B cell (primary cell): ENCODE results near the gene XPC. TPM values are rescaled to one million over a fixed set of nuclear protein-coding genes. Genes with fewer than 3 reads are reported as not detected.
A peak's percentile ranks its signal among the peaks of the same experiment; 100 is the strongest.

ENCODE experiments used
- ATAC-seq: fragments of 200-7000 bp; cut with Tn5 transposase; one replicate; pipeline ENCODE4 v1.10.0; 2021; ENCODE audit warnings: low read depth, mild to moderate bottlenecking, moderate number of reproducible peaks, moderate library complexity
- CTCF ChIA-PET: fragments of 350-600 bp; sonication (Branson Sonifier 250); formaldehyde crosslinking; loops from one replicate; lab custom pipeline; 2021; ENCODE audit warnings: antibody characterized with exemption, inconsistent platforms; lab: Charles Lee
- POLR2A ChIA-PET: fragments of 350-600 bp; sonication (Branson Sonifier 250); formaldehyde crosslinking; loops from one replicate; lab custom pipeline; 2021; ENCODE audit warnings: antibody characterized with exemption; lab: Charles Lee
- DNase-seq: peaks from one replicate; pipeline ENCODE4 v3.0.0; 2013
- H2AFZ ChIP-seq: 2 replicates; pipeline ENCODE4 v1.6.1; 2012; ENCODE audit warnings: mild to moderate bottlenecking, low read depth, low read length; ENCODE audit not compliant: insufficient read depth, poor library complexity, severe bottlenecking
- H3K27ac ChIP-seq, 2 donors: 1 replicate in 1 of 2; 2 replicates in 1 of 2; pipeline ENCODE4 v1.5.1; 2012 to 2013; ENCODE audit warnings: low read length in 2 of 2, mild to moderate bottlenecking in 2 of 2, moderate library complexity in 1 of 2
- H3K27me3 ChIP-seq, 4 experiments: fragments of 200-600 bp in 1 of 4; sonication (generic) in 1 of 4; replicated peaks in 1 of 4; 1 replicate in 2 of 4; 2 replicates in 2 of 4; pipeline versions ENCODE4 v1.6.1 to v1.7.0; 2013 to 2016; ENCODE audit warnings: low read length in 3 of 4, mild to moderate bottlenecking in 2 of 4, mixed read lengths in 1 of 4, moderate library complexity in 1 of 4; ENCODE audit not compliant: insufficient read depth in 4 of 4, control insufficient read depth in 3 of 4; ENCODE audit errors: control extremely low read depth in 1 of 4
- H3K36me3 ChIP-seq, 2 experiments: replicated peaks in 1 of 2; 1 replicate in 1 of 2; 2 replicates in 1 of 2; pipeline versions ENCODE4 v1.6.1 to v1.7.1; 2013; ENCODE audit warnings: low read length in 1 of 2; ENCODE audit not compliant: insufficient read depth in 2 of 2, control insufficient read depth in 1 of 2; ENCODE audit errors: control extremely low read depth in 1 of 2, extremely low read depth in 1 of 2
- H3K4me1 ChIP-seq, 2 donors: fragments of 200-600 bp in 1 of 2; sonication (generic) in 1 of 2; 1 replicate in 1 of 2; 2 replicates in 1 of 2; pipeline versions ENCODE4 v1.5.1 to v1.6.1; 2013 to 2017; ENCODE audit warnings: low read length in 2 of 2; ENCODE audit not compliant: control insufficient read depth in 2 of 2, insufficient read depth in 2 of 2
- H3K4me2 ChIP-seq: replicated peaks from 2 replicates; pipeline ENCODE3; 2012; ENCODE audit warnings: mild to moderate bottlenecking, low read depth, low read length; ENCODE audit not compliant: poor library complexity, severe bottlenecking
- H3K4me3 ChIP-seq, 5 experiments: fragments of 200-600 bp in 1 of 5; sonication (generic) in 1 of 5; 1 replicate in 3 of 5; 2 replicates in 2 of 5; pipeline versions ENCODE4 v1.5.1 to v1.7.0; 2011 to 2016; ENCODE audit warnings: low read length in 4 of 5, mild to moderate bottlenecking in 4 of 5, low read depth in 2 of 5, control low read depth in 1 of 5, moderate library complexity in 1 of 5; ENCODE audit not compliant: insufficient read depth in 1 of 5; ENCODE audit errors: control extremely low read depth in 1 of 5, extremely low read depth in 1 of 5
- H3K79me2 ChIP-seq: fragments of 200-600 bp; sonication (generic); one replicate; pipeline ENCODE4 v1.6.0; 2016; ENCODE audit warnings: low read length; ENCODE audit not compliant: control insufficient read depth, insufficient read depth
- H3K9ac ChIP-seq: fragments of 200-600 bp; sonication (generic); 2 replicates; pipeline ENCODE4 v1.6.1; 2017; ENCODE audit warnings: mild to moderate bottlenecking, low read length, moderate library complexity
- H3K9me3 ChIP-seq, 3 donors: one replicate each; pipeline versions ENCODE4 v1.6.1 to v1.7.1; 2013; ENCODE audit warnings: low read length in 2 of 3; ENCODE audit not compliant: control insufficient read depth in 2 of 3, insufficient read depth in 1 of 3; ENCODE audit errors: control extremely low read depth in 1 of 3
- H4K20me1 ChIP-seq: 2 replicates; pipeline ENCODE4 v1.6.0; 2012; ENCODE audit warnings: mild to moderate bottlenecking, low read length; ENCODE audit not compliant: insufficient read depth, control insufficient read depth, poor library complexity, severe bottlenecking
- H3K27ac Mint-ChIP-seq: one replicate; pipeline ENCODE4 v1.8.0; 2021; ENCODE audit warnings: mixed read lengths
- H3K27me3 Mint-ChIP-seq: one replicate; pipeline ENCODE4 v1.8.0; 2021; ENCODE audit warnings: mixed read lengths
- H3K4me1 Mint-ChIP-seq: one replicate; pipeline ENCODE4 v1.8.0; 2021; ENCODE audit warnings: mixed read lengths
- H3K4me3 Mint-ChIP-seq: one replicate; pipeline ENCODE4 v1.8.0; 2021; ENCODE audit warnings: mixed read lengths
- H3K9me3 Mint-ChIP-seq: one replicate; pipeline ENCODE4 v1.8.0; 2022; ENCODE audit warnings: mixed read lengths; ENCODE audit not compliant: insufficient read depth
- EZH2 ChIP-seq: IDR thresholded peaks from 2 replicates; pipeline ENCODE4 v1.6.1; 2012; ENCODE audit warnings: borderline replicate concordance, low read depth, mild to moderate bottlenecking, moderate library complexity, low read length; ENCODE audit not compliant: insufficient read depth, poor library complexity, severe bottlenecking
- WGBS: methylation state at CpG from one replicate; pipeline ENCODE4 v1.1.5; 2013; ENCODE audit warnings: missing lambda C conversion rate; ENCODE audit not compliant: insufficient coverage; 5-methylcytosine and 5-hydroxymethylcytosine counted together
- intact Hi-C: fragments of 100-400 bp; cut with micrococcal nuclease; formaldehyde crosslinking; loops from one replicate; pipeline ENCODE4 v1.10.0; 2022
- polyA plus RNA-seq: library from polyadenylated mRNA; depleted of rRNA; stranded (reverse); fragments of >200 nt; gene quantifications from 2 replicates; pipeline ENCODE4 v1.2.3, GENCODE V29; 2012
- total RNA-seq, 2 donors: library from RNA; stranded (reverse); fragments of 120-200 nt in 1 of 2; gene quantifications; 1 replicate in 1 of 2; 2 replicates in 1 of 2; pipeline versions ENCODE4 v1.2.3 to v1.2.4, GENCODE V29; 2013 to 2022
- TF ChIP-seq, protein P1 (sequence below): fragments of 200-600 bp; IDR thresholded peaks from one replicate; pipeline ENCODE4 v1.8.0; 2022; ENCODE audit warnings: antibody characterized with exemption, mild to moderate bottlenecking

XPC gene
- total and polyA plus RNA-seq, 2 donors (not counting 1 experiment from before 2014, with no cell fraction given): 22.5 to 67.6 TPM

DNA sequence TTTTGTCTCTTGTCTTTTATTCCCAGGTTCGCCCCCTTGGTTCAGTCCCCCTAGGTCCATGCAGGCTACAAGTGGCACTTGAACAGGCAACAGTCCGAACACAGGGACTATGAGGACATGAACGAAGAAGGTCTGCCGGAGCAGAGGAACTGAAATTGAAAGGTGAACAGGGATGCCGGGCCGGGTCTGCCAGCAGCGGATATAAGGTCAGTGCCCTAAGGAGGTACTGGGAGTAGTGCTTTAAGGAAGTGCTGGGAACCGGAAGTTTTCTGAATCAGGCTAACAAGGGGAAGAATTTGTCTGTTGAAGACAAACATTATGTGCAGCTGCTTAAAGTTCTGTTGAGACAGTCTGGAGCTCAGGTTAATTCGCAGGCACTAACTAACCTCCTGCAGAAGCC is 47.0 kb upstream of the XPC start:
- H3K27ac ChIP-seq: no peak overlapping the region
- no peaks in the 10 kb centered on the region for H4K20me1 ChIP-seq
- Mint-ChIP-seq H3K4me3 (peak overlapping the region; percentile 8), H3K27me3 (peaks cover 19% of the 10 kb centered on the region), H3K4me1 (peaks cover 18% of the 10 kb centered on the region), H3K27ac (no peak overlapping the region), H3K9me3 (peaks cover 6% of the 10 kb centered on the region)
- ChIA-PET CTCF (no interaction called here), POLR2A (no interaction called here)
- peaks cover 0 to 10% of the 10 kb centered on the region in 2 donors for H3K4me1 ChIP-seq
- H3K9ac ChIP-seq: no peak overlapping the region
- TF ChIP-seq EZH2: no peak
- TF ChIP-seq, protein P1, sequence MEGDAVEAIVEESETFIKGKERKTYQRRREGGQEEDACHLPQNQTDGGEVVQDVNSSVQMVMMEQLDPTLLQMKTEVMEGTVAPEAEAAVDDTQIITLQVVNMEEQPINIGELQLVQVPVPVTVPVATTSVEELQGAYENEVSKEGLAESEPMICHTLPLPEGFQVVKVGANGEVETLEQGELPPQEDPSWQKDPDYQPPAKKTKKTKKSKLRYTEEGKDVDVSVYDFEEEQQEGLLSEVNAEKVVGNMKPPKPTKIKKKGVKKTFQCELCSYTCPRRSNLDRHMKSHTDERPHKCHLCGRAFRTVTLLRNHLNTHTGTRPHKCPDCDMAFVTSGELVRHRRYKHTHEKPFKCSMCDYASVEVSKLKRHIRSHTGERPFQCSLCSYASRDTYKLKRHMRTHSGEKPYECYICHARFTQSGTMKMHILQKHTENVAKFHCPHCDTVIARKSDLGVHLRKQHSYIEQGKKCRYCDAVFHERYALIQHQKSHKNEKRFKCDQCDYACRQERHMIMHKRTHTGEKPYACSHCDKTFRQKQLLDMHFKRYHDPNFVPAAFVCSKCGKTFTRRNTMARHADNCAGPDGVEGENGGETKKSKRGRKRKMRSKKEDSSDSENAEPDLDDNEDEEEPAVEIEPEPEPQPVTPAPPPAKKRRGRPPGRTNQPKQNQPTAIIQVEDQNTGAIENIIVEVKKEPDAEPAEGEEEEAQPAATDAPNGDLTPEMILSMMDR: no peak
- no peak overlapping the region for H3K4me3 ChIP-seq
- H3K79me2 ChIP-seq: no peaks in the 10 kb centered on the region
- WGBS: 60% methylated on average over 9 of the region's 9 CpGs
- H2AFZ ChIP-seq: peak overlapping the region; percentile 32
- intact Hi-C loops: no loop called here
- peaks cover 0 to 8% (median 0%) of the 10 kb centered on the region in 4 experiments for H3K27me3 ChIP-seq
- ATAC-seq (no peak), DNase-seq (no peak)
- no peaks in the 10 kb centered on the region for H3K36me3 ChIP-seq
- peaks cover 0 to 6% (median 2%) of the 10 kb centered on the region in 3 donors for H3K9me3 ChIP-seq
- H3K4me2 ChIP-seq: peak overlapping the region; percentile 28

DNA sequence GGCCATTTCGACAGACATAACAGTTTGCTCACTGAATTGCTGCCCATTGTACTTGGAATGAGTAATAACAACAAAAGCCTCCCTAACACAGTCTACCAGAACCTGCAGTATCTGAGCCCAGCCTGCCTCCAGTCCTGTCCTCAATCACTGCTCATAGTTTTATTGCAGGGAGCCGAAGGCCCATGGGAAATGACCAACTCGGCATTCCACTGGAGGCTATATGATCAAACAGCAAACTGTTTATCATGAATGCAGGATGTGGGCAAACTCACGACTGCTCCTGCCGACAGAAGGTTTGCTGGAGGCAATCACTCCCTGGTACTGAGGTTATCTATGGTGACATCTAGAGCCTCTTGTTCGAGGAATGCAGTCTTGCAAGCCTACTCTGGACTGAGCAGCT is 46.5 kb upstream of the XPC start:
- H3K27me3 Mint-ChIP-seq: peaks cover 14% of the 10 kb centered on the region
- H3K27me3 ChIP-seq: peaks cover 0 to 8% (median 0%) of the 10 kb centered on the region in 4 experiments
- H3K4me1 ChIP-seq: peaks cover 0 to 10% of the 10 kb centered on the region in 2 donors
- ATAC-seq (no peak), DNase-seq (no peak)
- no peak for TF ChIP-seq EZH2
- TF ChIP-seq, protein P1: no peak
- no peak overlapping the region for H3K4me3 ChIP-seq
- H3K27ac Mint-ChIP-seq: no peak overlapping the region
- ChIA-PET CTCF (interaction anchor here (1.3 kb wide), 1 partner anchor 21 kb away, joined by 5 read pairs; no protein-coding TSS in a partner anchor), POLR2A (no interaction called here)
- H3K9me3 Mint-ChIP-seq: peaks cover 6% of the 10 kb centered on the region
- no peak overlapping the region for H3K4me2 ChIP-seq
- peaks cover 0 to 6% (median 3%) of the 10 kb centered on the region in 3 donors for H3K9me3 ChIP-seq
- no peaks in the 10 kb centered on the region for H3K79me2 ChIP-seq
- 82% methylated on average over 2 of the region's 6 CpGs for WGBS
- H3K9ac ChIP-seq: no peak overlapping the region
- intact Hi-C loops: no loop called here
- H2AFZ ChIP-seq: no peak overlapping the region
- no peaks in the 10 kb centered on the region for H3K36me3 ChIP-seq
- H3K4me3 Mint-ChIP-seq: peak overlapping the region; percentile 8
- H3K4me1 Mint-ChIP-seq: peaks cover 17% of the 10 kb centered on the region
- no peak overlapping the region for H3K27ac ChIP-seq
- no peaks in the 10 kb centered on the region for H4K20me1 ChIP-seq
